PC-9 (cell line): ENCODE measurements around the gene FIGN.

Source experiments
- CTCF ChIP-seq: fragments of 200-600 bp; sonication (generic); conservative IDR thresholded peaks from 2 replicates; pipeline ENCODE4 v1.6.1; 2017; ENCODE audit warnings: mixed run types, antibody characterized with exemption, mild to moderate bottlenecking, moderate library complexity
- EZH2 ChIP-seq: fragments of 200-600 bp; sonication (generic); IDR thresholded peaks from 2 replicates; pipeline ENCODE4 v1.8.0; 2017; ENCODE audit warnings: antibody characterized with exemption, low read depth

GRCh38 chr2:163593982-163594381 is 141.8 kb downstream of the FIGN start:
- TF ChIP-seq CTCF (no peak), EZH2 (no peak)
